CD4-positive, alpha-beta T cell treated with Interleukin-6 at 100 ng/mL for 8 hours (primary cell): ENCODE results near the gene LRRC8D.

Experiments used
- DNase-seq: peaks from one replicate; pipeline ENCODE4 v3.0.0-alpha.2; 2020; ENCODE audit warnings: mixed read lengths, low spot score

Gene LRRC8D

DNA sequence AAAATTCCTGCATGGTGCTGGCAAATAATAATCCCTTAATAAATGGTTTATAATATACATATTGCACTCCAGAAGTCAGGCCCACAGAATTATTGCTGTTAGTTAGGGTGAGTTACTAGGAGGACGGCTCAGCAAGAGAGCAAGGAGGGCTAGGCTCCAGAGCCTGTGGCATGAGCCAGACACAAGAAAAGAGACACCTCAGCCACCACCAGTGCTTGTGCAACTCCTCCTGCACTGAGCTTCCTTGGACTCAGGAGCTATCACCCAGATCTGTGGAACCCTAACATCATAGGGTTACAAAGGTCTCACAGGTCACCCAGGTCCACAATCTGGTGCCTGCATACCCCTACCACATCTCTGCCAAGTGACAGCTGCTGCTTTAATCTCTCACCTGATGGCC, 12.8 kb upstream of the LRRC8D start:
- no peak for DNase-seq

DNA sequence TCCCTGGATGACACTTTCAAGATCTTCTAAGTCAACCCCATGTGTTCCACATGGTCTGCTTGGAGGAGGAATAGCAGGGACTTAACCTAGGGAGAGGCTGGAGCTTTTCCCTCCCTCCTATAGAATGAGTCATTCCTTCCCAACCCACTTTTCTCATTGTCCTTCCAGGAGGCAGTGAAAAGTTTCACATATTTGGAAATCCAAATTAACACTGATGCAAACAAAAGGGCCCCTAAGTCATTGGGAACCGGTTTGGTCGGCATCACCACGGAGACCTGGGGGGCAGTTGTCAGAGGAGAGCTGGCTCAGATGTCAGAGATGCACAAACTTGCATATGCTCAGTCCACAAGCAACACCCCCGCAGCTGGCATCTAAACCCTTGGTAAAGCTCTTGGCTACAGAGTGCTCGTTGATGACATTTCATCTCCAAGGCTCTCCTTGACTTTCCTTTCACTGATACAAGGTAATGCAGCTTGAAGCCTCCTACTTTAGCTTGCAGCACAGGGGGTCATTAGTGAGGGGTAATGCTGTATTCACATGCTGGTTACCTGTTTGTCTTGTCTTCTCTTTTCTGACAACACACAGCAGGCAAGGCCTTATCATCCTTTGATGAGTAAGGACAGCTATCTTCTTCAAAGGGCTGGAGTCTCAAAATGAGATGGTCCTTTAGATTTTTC, 12.3 kb upstream of the LRRC8D start:
- no peak for DNase-seq

DNA sequence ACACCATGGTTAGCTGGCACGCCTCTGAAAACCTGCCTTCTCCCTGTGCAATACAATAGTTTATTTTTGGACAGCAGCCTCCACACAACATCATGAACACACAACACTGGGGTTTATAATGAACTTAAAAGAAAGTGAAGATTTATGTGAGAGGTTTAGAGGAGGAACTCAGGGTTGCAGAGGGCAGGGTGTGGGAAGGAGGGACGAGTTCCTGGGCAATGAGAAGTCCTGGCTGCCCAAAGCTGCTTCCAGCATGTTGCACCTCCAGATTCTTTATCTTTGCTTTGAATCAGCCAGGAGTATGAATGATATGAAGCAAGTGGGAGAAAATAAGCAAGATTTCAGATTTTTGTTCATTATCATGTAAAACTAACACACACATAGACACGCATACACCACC, 11.3 kb upstream of the LRRC8D start:
- no peak for DNase-seq

DNA sequence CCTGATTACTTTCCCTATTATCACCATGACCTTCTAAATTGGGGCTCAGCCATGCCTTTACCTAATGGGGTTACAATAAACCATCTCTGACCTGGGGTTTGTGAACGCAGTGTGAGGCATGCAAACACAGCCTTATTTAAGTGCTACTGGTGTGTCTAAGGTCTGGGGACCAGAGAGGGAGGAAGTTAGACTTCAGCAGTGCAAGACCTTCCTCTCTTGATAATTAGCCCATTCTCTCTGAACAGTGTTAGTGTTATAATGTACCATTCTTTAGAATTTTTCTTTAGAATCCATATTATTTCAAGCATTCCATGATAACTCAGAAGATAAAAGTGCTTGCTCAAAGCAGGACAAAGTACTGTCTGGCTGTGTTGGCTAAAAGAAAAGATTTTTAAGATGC, 10.5 kb upstream of the LRRC8D start:
- DNase-seq: no peak

DNA sequence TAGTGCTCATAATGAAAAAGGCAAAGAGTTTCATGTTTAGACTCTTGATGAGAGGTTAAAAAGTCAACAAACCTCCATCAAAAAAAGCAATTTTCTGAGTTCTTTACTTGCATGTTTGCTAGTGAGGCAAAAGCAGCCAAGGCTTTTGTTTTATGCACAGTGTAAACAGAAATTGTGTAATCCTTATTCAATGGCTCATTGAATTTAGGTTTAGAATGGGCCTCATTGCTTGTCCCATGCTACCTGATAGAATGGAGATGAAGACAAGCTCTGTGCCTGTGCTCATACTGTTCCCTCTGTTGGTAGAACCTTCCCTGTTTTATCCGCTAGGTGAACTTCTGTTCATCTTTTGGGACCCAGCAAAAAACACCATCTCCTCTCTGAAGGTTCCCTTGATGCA, 10.0 kb upstream of the LRRC8D start:
- no peak for DNase-seq

DNA sequence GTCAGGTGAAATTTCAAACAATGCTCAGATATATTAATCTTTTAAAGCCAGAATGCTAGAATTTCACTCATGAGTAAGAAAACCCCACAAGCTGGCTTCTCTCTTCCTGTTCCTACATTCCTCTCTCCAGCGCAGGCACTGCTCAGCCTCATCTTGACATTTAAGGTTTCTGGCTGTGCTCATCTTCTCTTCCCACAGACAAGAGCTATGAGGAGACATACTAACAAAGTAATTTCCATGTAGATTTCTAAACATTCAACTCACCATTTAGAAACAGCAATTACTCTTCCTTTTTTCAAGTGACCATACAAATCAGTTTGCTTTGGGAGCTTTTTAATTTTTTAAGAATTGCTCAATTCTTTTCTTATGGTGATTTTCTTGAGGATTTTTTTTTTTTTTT, 7.8 kb upstream of the LRRC8D start:
- DNase-seq: no peak

DNA sequence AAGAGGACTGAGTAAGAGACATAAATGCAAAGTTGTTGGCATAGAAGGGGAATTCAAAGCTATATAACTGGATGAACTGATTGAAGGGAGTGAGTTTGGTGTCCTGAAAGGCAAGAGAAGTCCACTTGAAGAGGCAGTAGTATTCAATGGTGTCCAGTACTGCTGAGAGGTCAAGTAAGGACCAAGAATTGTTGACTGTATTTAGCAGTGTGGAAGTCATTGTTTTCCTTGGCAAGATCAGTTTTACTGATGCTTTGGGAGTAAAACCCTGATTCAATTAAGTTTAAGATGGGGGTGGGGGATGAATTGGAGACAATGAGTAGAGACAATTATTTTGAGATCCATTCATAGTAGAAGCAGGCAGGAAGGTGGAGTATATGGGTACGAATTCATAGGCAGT, 5.8 kb upstream of the LRRC8D start:
- no peak for DNase-seq

DNA sequence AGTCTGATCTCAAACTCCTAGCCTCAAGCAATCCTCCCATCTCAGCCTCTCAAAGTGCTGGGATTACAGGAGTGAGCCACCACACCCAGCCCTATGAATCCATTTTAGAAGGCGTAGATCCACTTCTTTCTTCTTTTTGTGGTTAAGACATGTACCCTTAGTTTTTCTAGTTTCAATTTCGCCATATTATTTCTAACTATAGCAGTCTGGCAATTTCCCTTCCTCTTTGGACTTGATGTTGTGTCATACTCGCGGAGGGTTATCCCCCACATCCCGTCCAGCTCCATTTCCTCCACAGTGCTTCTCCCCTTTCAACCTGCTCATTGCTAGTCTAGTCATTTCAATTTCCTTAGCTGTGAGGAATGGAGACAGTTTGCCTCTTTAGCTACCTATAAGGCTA, 5.2 kb upstream of the LRRC8D start:
- DNase-seq: no peak

DNA sequence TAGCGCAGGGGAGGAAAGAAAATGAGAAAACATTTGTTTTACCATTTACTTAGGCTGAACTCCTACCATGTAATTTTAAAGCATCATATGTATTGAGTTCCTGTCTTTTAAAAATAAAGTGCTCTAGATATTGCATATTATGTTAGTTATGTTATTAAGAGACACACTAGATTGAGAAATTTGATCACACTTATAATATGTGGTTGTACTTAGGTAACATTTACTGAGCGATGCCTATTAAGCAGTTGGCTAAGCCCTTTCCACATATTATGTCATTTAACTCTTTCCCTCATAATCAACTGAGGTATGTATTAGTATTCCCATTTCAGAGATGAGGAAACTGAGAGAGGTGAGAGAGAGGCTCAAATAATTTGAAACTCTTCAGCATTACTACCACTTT, 4.5 kb upstream of the LRRC8D start:
- no peak for DNase-seq

DNA sequence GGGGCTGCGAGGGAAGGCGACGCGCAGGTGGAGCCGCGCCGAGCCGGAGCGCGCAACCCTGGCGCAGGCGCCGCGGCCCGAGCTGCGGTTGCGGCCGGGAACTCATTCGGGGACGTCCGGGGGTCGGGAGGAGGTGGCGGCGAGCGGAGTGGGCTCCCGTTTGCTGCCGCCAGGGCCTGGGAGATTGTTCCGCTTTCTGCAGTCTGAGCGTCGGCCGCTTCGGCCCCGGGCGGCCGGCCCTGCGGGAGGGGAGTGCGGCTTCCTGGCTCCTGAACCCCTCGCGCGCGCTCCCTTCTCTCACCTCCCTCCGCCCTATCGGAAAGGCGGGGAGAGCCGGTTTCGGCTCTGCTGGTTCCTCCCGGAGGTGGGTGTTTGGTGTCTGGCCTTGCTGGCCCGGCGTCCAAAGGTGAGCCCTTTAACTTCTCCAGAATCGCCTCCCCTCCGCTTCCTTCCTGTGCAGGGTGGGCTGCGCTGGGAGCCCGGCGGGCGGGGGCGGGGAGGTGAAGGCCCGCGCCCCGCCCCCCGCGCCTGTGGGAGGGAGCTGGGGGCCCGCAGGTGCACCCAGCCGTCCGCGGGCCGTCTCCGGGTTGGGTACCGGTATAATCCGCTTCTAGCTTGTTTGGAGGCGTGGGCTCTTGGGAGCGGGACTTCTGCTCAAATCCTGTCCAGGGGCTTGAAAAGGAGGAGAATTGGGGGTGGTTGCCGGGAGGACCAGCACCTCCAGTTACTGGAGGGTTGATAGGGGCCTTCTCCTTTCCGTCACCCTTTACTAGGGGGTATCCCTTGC, 683 bp downstream of the LRRC8D start:
- peak; percentile 37 for DNase-seq

DNA sequence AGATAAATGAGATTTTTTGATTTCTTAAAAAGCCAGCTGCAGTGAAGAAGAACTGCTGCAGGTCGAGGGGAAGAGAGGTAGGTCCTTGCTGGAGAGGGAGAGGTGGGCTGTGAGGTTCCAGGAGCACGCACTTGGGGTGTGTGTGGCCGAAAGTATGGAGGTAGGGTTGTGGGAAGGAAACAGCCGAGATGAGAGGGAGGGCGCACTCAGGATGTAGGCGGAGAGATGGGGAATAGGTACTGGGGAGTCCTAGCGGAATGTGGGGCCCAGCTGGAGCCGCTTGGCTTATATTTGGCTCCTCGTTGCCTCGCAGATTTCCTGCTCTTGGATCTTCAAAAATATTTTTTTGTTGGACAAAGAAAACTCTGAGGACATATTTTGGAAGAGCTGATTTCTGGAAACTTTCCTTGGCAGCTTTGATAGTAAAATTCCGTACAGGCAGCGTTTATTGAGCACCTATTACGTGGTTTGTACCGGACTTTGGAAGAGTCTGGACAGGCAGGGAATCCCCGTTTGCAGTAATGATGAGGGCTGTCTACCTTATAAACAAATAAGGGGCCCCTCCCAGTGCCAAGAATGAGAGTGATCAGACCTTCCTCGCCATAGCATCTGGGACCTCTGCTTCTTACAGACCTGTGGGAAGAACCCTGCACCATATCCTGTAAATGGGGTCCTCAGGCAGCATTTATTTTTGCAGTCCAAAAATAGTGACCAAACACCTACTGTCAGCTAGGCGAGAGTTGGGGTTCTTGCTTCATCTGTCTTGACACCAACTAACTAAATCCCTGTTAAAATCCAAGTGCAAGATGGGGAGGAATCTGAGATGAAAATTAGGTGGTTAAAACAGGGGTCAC, 1.5 kb downstream of the LRRC8D start:
- no peak for DNase-seq

DNA sequence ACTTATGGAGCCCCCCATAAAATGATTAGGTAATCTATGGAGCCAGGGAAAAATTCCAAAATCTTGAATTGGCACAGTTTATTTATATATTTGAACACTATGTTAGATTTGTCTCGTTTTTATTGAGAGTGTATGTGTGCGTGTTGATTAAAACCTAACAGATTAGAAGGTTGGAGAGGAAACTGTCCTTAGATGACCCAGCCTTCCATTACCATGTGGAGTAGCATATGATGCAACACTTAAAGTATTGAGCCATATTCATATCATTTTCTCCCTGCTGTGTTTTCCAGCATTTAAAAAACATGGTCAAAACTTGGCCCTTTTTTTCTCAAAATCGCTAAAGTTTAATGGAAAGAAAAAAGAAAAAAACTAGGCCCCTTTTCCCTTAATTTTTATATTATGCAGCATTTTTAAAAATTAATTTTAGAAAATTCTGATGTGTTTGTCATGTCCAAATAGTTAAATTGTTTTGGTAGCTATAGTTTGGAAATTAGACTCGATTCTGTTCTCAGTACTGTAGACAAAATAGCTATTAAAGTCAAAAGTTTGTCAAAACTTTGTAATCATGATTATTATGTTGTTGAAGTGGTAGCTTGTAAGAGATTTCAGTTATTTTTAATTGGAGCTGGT, 2.3 kb downstream of the LRRC8D start:
- no peak for DNase-seq

DNA sequence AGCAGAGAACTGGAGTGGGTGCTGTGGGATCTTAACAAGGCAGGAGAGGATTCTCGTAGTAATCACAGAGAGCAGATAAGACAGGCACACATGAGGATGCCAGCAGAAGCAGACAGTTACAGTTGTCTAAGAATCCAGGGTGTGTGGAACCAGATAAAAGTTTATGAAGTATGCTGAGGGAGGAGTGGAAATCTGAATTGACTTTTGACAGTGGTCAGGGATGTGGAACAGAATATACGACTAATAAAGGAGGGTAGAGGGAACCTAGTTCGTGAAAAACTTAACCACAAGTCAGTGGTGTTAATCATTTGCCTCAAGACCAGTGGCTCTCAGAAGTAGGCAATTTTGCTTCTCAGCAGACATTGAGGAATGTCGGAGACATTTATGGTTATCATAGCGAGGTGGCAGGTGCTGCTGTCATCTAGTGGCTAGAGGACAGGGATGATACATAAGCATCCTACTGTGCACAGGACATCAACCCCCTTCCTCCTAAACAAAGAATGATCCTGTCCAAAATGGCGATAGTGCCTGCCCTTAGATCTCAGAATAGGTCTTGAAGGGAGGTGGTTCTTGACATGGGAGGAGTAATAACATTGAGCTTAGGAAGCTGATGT, 3.0 kb downstream of the LRRC8D start:
- DNase-seq: no peak

DNA sequence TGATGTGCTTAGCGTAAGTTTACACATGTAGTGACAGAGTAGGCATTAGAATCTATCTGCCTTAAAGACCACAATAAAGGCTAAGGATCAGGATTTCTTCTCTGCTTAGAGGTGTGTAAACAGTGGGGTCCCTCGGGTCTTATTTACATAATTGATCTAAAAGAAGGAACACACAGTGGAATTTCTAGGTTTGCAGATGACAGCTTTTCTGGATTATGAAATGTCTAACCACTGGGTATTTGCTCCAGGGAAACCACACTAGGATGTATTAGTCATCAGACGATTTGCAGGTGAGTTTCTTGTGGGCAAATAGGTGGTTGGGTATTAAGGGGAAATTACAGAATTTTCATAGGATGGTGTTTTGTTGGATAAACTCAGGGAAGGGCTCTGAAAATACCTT, 5.8 kb downstream of the LRRC8D start:
- no peak for DNase-seq

DNA sequence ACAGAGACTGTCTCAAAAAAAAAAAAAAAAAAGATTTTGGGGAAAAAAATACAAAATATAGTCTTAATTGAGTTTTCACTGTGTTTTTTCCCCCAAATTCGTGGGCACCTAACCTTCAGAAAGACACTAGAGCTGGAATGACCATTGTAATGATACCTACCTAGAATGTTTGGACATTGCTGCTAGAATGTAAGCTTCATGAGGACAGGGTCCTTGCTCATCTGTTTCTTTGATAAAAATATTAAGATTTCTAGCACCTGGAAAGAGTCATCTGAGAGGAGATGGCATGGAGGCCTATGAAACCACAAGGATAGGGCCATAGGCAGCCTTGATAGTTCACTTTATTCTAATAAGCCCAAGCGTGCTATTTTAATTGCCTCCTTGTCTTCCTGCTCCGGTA, 6.5 kb downstream of the LRRC8D start:
- DNase-seq: no peak

DNA sequence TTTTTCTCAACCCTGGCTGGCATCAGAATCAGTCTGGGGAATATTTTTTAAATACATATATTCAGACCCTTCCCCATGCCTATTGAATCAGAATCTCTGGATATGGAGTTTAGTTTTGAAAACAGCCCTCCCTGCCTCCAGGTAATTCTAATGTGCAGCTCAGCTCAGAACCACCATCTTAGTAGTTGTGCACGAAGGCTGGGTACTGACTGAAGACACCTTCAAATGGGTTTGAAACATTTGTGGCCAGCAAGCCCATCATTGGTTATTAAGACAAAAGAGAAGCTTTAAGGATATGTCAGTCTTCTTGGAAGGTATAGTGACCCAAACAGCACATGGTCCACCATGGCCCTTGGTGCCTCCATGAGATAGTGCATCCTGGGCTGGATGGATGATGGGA, 7.1 kb downstream of the LRRC8D start:
- no peak for DNase-seq

DNA sequence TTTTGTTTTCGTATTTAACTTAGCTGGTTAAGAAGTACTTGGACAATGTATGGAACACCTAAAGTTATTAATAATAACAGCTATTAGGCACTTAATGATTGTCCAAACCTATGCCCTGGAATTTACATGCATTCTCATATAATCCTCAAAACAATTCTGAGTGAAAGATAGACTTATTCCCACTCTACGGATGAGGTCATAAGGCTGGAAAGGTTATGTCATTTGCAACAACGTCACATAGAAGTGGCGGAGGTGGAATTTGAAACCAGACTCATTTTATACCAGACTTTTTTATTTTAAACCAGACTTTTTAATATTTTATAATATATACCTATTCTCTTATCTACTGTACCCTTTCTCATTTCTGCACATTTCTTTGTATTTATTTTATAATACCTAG, 8.4 kb downstream of the LRRC8D start:
- no peak for DNase-seq

DNA sequence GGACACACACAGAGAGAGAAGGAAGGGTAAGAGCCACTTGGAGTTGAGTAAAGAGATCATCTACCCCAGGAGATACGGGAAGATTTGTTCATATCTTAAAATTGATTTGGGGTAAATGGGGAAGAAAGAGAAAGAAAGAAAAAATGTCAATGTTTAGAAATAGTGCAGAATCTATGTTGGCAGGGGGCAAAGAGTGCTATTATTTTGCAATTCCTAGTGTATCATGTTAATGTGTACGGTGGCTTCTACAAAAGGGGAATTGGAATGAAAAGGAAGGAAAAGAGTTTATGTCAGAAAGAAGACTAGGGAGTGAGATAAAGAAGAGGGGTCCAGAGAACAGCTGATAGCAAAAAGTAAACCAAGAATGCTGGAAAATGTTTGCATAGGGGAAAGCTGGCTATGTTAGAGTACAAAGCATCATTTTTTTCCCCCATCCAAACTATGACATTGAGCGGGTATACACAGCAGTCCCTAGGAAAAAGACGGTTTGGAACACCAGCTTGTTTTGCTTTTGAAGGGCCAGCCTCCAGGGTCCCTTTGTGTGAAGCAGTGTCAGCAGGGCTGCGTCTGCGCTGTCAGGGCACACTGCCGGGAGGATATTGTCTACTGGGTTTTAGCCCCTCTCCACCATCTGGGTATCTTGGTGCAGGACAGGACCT, 10.8 kb downstream of the LRRC8D start:
- no peak for DNase-seq

DNA sequence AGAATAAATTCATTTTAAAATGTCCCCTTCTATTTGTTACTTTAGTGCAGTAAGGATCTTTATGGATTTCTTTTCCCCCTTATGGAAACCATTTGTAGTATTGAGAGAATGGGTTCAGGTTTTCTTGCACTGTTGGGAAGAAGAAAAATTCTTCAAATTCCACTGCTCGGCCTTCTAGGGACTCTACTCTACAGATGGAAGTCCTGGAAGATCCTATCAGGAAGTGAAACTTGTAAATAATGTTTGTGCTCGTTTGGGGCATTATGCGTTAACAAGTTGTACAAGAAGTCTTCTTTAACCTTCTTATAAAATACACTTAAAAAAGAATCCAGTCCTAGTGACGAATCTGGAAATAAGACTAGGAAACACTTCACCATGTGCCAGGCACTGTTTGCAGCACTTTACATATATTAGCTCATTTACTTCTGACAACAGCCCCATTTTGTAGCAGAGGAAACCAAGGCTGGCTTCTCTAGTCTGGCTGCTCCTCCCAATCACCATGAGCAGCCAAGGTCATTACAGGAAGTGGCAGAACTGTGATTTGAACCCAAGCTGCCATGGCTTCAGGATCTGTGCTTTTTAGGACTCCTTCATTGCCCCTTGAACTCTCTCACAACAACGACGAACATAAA, 11.8 kb downstream of the LRRC8D start:
- no peak for DNase-seq

DNA sequence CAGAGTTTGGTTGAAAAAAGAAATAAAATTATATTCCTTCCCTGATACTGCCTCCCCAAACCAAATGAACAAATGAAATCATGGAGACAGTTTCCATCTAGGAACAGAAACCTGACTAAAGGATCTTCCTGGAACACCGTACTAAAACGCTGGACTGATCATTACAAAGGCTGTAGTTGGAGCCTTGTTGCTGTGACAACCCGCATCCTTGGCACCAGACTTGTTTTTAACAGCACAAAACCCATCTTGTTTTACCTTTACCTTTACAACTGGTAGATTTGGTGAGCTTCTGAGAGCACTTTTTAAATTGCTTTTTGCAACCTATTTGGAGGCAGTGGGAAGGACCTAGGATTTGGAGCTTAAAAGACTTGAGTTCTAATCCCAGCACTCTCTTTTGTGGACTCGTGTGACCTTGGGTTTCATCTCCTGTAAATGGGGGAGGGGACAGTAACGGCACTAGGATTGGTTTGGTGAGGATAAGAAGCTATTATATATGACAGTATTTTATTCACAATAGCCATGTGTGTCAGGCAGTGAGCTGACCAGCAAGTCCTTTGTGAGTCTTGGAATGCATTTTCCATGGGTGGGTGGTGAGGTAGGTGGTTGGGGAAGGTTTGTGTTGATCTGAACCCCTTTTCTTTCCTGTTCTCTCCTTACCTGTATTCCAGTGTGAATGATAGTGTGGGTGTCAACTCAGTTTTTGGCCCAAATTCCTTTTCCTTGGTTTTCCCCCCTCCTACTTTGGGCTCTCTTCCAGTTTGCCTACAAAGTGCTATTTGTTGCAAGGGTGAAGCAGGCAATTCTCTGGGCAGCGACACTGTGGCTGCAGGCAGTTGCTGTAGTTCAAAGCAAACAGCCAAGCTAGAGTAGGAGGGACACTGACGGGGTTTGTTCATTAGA, 12.6 kb downstream of the LRRC8D start:
- DNase-seq: no peak
